Fibroblast of mammary gland (primary cell): ENCODE measurements around the gene NFIB.

Experiments used
- DNase-seq: peaks from one replicate; pipeline ENCODE4 v3.0.0-alpha.2; 2010; ENCODE audit warnings: low read depth
- H3K4me3 ChIP-seq: 2 replicates; pipeline ENCODE4 v1.5.1; 2011; ENCODE audit warnings: low read depth, mild to moderate bottlenecking, low read length, moderate library complexity; ENCODE audit not compliant: control insufficient read depth
- TF ChIP-seq, protein P1 (sequence below): conservative IDR thresholded peaks from 2 replicates; pipeline ENCODE4 v1.5.1; 2011; ENCODE audit warnings: low read depth, low read length, inconsistent platforms; ENCODE audit not compliant: control insufficient read depth, insufficient read depth

The NFIB gene

DNA sequence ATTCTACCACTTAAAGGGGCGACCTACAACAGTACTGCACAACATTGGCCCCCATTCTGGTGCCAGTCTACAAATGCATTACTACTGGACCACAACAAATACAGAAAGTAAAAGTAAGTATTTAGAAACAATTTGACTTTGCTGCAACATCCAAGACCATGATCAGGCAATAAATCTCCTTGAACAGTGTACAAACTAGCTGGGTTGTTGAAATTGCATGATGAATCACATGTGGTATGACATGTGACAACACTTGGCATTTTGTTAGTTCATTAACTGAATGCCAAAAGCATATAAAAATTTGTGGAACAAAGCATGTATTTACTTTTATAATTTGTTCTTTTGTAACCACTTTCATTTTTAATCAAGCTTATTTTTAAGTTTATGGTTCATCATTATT, 270.5 kb downstream of the NFIB start:
- DNase-seq = peak; percentile 61
- TF ChIP-seq, protein P1, sequence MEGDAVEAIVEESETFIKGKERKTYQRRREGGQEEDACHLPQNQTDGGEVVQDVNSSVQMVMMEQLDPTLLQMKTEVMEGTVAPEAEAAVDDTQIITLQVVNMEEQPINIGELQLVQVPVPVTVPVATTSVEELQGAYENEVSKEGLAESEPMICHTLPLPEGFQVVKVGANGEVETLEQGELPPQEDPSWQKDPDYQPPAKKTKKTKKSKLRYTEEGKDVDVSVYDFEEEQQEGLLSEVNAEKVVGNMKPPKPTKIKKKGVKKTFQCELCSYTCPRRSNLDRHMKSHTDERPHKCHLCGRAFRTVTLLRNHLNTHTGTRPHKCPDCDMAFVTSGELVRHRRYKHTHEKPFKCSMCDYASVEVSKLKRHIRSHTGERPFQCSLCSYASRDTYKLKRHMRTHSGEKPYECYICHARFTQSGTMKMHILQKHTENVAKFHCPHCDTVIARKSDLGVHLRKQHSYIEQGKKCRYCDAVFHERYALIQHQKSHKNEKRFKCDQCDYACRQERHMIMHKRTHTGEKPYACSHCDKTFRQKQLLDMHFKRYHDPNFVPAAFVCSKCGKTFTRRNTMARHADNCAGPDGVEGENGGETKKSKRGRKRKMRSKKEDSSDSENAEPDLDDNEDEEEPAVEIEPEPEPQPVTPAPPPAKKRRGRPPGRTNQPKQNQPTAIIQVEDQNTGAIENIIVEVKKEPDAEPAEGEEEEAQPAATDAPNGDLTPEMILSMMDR = no peak
- H3K4me3 ChIP-seq = no peak overlapping the region

DNA sequence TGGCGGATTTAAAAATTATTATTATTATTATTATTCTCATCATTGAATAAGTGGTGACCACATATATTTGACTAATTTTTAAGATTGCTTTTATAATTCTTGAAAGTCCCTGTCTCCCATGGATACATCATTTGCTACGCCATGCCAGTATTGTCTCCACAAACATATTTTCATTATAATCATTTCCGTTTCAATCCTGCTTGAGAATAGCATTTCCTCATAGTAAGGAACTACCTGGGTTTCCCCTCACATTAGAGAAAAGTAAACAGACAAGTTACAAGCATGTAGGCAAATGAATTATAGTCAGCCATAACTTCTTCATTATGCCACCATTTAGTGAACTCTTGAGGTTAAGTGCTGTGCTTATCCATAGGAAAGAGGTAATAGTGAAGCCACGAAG, 276.6 kb downstream of the NFIB start:
- TF ChIP-seq, protein P1 = no peak
- no peak overlapping the region for H3K4me3 ChIP-seq
- no peak for DNase-seq

DNA sequence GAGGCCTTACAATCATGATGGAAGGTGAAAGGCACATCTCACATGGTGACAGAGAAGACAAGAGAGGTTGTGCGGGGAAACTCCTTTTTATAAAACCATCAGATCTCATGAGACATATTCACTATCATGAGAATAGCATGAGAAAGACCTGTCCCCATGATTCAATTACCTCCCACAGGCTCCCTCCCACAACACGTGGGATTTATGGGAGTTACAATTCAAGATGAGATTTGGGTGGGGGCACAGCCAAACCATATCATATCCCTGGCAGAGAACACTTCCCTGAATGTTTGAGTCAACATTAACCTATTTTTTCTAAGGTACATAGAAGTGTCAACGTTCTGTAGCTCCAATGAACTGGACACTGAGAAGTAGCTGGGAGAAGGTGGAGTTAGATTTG, 280.9 kb downstream of the NFIB start:
- DNase-seq = no peak
- no peak overlapping the region for H3K4me3 ChIP-seq
- TF ChIP-seq, protein P1 = no peak
